Natural killer cell (primary cell): ENCODE measurements around the gene SLC6A20. TPM values are rescaled to one million over a fixed set of nuclear protein-coding genes. Genes with fewer than 3 reads are reported as not detected.

Experiments
- ATAC-seq, 3 donors: fragments of 150-1000 bp in 2 of 3; fragments of 200-7000 bp in 1 of 3; cut with Tn5 transposase; 1 replicate in 1 of 3; 2 replicates in 2 of 3; pipeline ENCODE4 v1.10.0; 2021; ENCODE audit warnings: mild to moderate bottlenecking in 2 of 3, moderate library complexity in 2 of 3
- DNase-seq, 2 donors: peaks; one replicate each; pipeline versions ENCODE4 v3.0.0 to v3.0.0-alpha.2; 2013 to 2021; ENCODE audit warnings: mixed read lengths in 1 of 2
- H3K27ac ChIP-seq: one replicate; pipeline ENCODE4 v1.5.1; 2013; ENCODE audit warnings: mild to moderate bottlenecking, low read length
- H3K27me3 ChIP-seq: one replicate; pipeline ENCODE4 v1.6.1; 2013; ENCODE audit warnings: low read length; ENCODE audit not compliant: control insufficient read depth, insufficient read depth
- H3K36me3 ChIP-seq: one replicate; pipeline ENCODE4 v1.6.1; 2013; ENCODE audit warnings: low read length; ENCODE audit not compliant: control insufficient read depth, insufficient read depth
- H3K4me1 ChIP-seq: one replicate; pipeline ENCODE4 v1.6.1; 2013; ENCODE audit warnings: low read length; ENCODE audit not compliant: control insufficient read depth, insufficient read depth
- H3K4me3 ChIP-seq: one replicate; pipeline ENCODE4 v1.5.1; 2013; ENCODE audit warnings: low read length
- H3K9me3 ChIP-seq: one replicate; pipeline ENCODE4 v1.6.1; 2013; ENCODE audit warnings: low read length; ENCODE audit not compliant: control insufficient read depth, insufficient read depth
- H3K27ac Mint-ChIP-seq, 2 donors: one replicate each; pipeline ENCODE4 v1.8.0; 2022; ENCODE audit warnings: mild to moderate bottlenecking in 2 of 2, mixed read lengths in 2 of 2, moderate library complexity in 1 of 2
- H3K27me3 Mint-ChIP-seq, 2 donors: one replicate each; pipeline ENCODE4 v1.8.0; 2022; ENCODE audit warnings: low read depth in 2 of 2, mixed read lengths in 2 of 2
- H3K36me3 Mint-ChIP-seq: one replicate; pipeline ENCODE4 v1.8.0; 2022; ENCODE audit warnings: mixed read lengths
- H3K4me1 Mint-ChIP-seq, 2 donors: one replicate each; pipeline ENCODE4 v1.8.0; 2022; ENCODE audit warnings: mixed read lengths in 2 of 2
- H3K4me3 Mint-ChIP-seq: one replicate; pipeline ENCODE4 v1.8.0; 2022; ENCODE audit warnings: mild to moderate bottlenecking, moderate library complexity, mixed read lengths
- H3K9me3 Mint-ChIP-seq, 2 donors: one replicate each; pipeline ENCODE4 v1.8.0; 2022; ENCODE audit warnings: mixed read lengths in 2 of 2
- WGBS: methylation state at CpG from one replicate; pipeline ENCODE4 v1.1.7; 2013; ENCODE audit warnings: missing lambda C conversion rate; ENCODE audit not compliant: insufficient coverage; 5-methylcytosine and 5-hydroxymethylcytosine counted together
- intact Hi-C: fragments of 100-400 bp; cut with micrococcal nuclease; formaldehyde crosslinking; loops from one replicate; pipeline ENCODE4 v1.14.2; 2022
- total RNA-seq, 4 donors: library from RNA; stranded (reverse); fragments of 120-200 nt in 1 of 4; gene quantifications; one replicate each; pipeline versions ENCODE4 v1.2.3 to v1.2.4, GENCODE V29; 2013 to 2022
- TF ChIP-seq, protein P1 (sequence below): fragments of 200-600 bp; IDR thresholded peaks from one replicate; pipeline ENCODE4 v1.8.0; 2022; ENCODE audit warnings: antibody characterized with exemption

The SLC6A20 gene
- total RNA-seq, 3 donors from 2014 or later (not counting 1 experiment from before 2014, with no cell fraction given): 0.25 to 1.3 (median 0.70) TPM

DNA sequence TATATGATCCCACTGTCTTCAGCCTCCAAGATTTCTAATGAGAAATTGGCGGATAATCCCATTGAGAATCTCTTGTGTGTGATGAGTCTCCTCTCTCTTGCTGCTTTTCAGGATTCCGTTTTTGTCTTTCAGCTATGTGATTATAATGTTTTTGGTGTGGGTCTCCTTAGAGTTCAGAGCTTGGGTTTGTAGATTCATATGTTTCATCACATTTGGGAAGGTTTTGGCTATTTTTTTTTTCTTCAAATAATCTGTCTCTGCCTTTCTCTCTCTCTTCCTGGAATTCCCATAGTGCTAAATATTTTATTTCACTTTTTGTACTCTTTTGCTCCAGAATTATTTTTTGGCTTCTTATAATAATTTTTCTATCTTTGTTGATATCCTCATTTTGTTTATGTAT lies 66.7 kb downstream of the SLC6A20 start:
- Mint-ChIP-seq H3K4me1 (peaks cover 31 to 35% of the 10 kb centered on the region in 2 donors), H3K9me3 (no peaks in the 10 kb centered on the region), H3K27me3 (no peaks in the 10 kb centered on the region), H3K27ac (peak overlapping the region in 1 of 2 donors; percentile 3), H3K4me3 (no peak overlapping the region), H3K36me3 (peaks cover 26% of the 10 kb centered on the region)
- Histone ChIP-seq H3K27me3 (no peaks in the 10 kb centered on the region), H3K4me3 (no peak overlapping the region), H3K27ac (no peak overlapping the region), H3K4me1 (no peaks in the 10 kb centered on the region), H3K36me3 (peaks cover 82% of the 10 kb centered on the region), H3K9me3 (no peaks in the 10 kb centered on the region)
- WGBS: 75% methylated on average over 2 of the region's 2 CpGs
- no peak for DNase-seq
- intact Hi-C loops: no loop called here
- ATAC-seq: no peak
- TF ChIP-seq, protein P1, sequence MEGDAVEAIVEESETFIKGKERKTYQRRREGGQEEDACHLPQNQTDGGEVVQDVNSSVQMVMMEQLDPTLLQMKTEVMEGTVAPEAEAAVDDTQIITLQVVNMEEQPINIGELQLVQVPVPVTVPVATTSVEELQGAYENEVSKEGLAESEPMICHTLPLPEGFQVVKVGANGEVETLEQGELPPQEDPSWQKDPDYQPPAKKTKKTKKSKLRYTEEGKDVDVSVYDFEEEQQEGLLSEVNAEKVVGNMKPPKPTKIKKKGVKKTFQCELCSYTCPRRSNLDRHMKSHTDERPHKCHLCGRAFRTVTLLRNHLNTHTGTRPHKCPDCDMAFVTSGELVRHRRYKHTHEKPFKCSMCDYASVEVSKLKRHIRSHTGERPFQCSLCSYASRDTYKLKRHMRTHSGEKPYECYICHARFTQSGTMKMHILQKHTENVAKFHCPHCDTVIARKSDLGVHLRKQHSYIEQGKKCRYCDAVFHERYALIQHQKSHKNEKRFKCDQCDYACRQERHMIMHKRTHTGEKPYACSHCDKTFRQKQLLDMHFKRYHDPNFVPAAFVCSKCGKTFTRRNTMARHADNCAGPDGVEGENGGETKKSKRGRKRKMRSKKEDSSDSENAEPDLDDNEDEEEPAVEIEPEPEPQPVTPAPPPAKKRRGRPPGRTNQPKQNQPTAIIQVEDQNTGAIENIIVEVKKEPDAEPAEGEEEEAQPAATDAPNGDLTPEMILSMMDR: no peak

DNA sequence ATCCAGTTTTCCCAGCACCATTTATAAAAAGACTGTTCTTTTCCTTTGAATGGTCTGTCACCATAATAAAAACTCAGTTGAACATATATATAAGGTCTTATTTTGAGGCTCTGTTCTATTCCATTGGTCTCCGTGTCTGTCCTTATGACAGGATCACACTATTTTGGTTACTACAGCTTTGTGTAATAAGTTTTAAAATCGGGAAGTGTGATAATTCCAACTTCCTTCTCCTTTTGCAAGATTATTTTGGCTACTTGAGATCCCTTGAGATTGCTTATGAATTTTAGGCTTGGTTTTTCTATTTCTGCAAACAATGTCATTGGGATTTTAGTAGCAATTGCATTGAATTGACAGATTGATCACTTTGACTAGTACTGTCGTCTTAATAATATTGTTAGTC lies 71.4 kb downstream of the SLC6A20 start:
- WGBS: 52% methylated on average over 2 of the region's 3 CpGs
- Mint-ChIP-seq H3K27ac (peak overlapping the region; percentile 67 to 75), H3K36me3 (peaks cover 33% of the 10 kb centered on the region), H3K4me3 (no peak overlapping the region), H3K4me1 (peaks cover 31 to 42% of the 10 kb centered on the region in 2 donors), H3K27me3 (no peaks in the 10 kb centered on the region), H3K9me3 (no peaks in the 10 kb centered on the region)
- DNase-seq (no peak), ATAC-seq (no peak)
- H3K4me3 ChIP-seq: no peak overlapping the region
- intact Hi-C loops: no loop called here
- TF ChIP-seq, protein P1: no peak
- H3K27ac ChIP-seq: no peak overlapping the region
- no peaks in the 10 kb centered on the region for H3K9me3 ChIP-seq
- peaks cover 72% of the 10 kb centered on the region for H3K36me3 ChIP-seq
- H3K4me1 ChIP-seq: no peaks in the 10 kb centered on the region
- no peaks in the 10 kb centered on the region for H3K27me3 ChIP-seq

DNA sequence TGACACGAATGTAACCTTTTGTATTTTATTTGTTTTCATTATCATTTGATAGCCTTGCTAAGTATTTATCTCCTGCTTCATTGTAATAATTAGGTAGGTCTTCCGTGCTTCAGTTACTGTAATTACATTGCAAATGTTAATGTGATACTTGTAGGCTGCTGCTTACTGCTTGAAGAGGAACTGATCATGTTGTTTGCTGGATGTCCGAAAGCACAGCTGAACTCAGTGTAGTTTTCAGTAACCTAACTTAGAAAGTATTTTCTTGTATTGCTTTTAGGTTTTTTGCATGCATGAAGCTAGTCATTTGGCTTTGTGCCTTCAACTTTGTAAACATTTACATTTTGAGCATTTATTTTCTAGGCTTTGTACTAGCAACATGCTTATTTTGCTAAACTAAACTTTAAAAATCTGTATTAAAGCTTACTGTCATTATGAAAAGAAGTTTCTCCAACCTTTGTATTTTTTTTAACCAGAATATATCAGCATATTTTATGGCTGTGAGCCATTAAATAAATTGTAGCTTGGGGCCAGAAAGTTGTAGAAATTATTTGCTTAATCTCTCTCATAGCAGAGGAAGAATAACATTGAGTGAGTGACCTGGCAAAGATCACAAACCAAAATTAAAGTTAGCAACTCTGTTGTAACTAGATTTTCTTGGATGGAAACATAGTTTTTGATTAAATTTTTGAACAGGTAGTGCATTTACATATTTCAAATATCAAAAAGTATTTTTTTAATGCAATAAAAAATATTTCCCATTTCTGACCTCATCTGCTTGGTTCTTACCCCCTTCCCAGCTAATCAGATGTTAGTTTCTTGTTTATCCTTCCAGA lies 76.5 kb downstream of the SLC6A20 start:
- Histone ChIP-seq H3K4me3 (no peak overlapping the region), H3K36me3 (peaks cover 66% of the 10 kb centered on the region), H3K4me1 (no peaks in the 10 kb centered on the region), H3K27me3 (no peaks in the 10 kb centered on the region), H3K9me3 (no peaks in the 10 kb centered on the region), H3K27ac (no peak overlapping the region)
- no peak overlapping the region for H3K4me3 Mint-ChIP-seq
- ATAC-seq (no peak), DNase-seq (no peak)
- peak overlapping the region; percentile 62 to 71 for H3K27ac Mint-ChIP-seq
- no peaks in the 10 kb centered on the region for H3K27me3 Mint-ChIP-seq
- intact Hi-C loops: no loop called here
- H3K9me3 Mint-ChIP-seq: no peaks in the 10 kb centered on the region
- TF ChIP-seq, protein P1: no peak
- H3K4me1 Mint-ChIP-seq: peaks cover 21 to 24% of the 10 kb centered on the region in 2 donors
- 100% methylated on average over 2 of the region's 3 CpGs for WGBS
- H3K36me3 Mint-ChIP-seq: peaks cover 41% of the 10 kb centered on the region
